HEK293T (cell line): ENCODE data around the gene KLLN.

Experiments used
- ARNT ChIP-seq: fragments of 450-650 bp; IDR thresholded peaks from 2 replicates; pipeline ENCODE4 v1.6.1; 2017; ENCODE audit warnings: mild to moderate bottlenecking
- BHLHE40 ChIP-seq: fragments of 450-650 bp; IDR thresholded peaks from 2 replicates; pipeline ENCODE4 v1.6.1; 2016; ENCODE audit warnings: mild to moderate bottlenecking, moderate library complexity, borderline replicate concordance
- ELF4 ChIP-seq: fragments of 450-650 bp; IDR thresholded peaks from 2 replicates; pipeline ENCODE4 v1.6.1; 2017; ENCODE audit warnings: antibody characterized with exemption
- FOXA1 ChIP-seq: fragments of 450-650 bp; IDR thresholded peaks from 2 replicates; pipeline ENCODE4 v1.6.1; 2016; ENCODE audit warnings: mild to moderate bottlenecking
- FOXK2 ChIP-seq: fragments of 450-650 bp; IDR thresholded peaks from 2 replicates; pipeline ENCODE4 v1.6.1; 2016; ENCODE audit warnings: mild to moderate bottlenecking
- FOXM1 ChIP-seq: fragments of 450-650 bp; IDR thresholded peaks from 2 replicates; pipeline ENCODE4 v1.6.1; 2017; ENCODE audit warnings: mild to moderate bottlenecking, borderline replicate concordance
- L3MBTL2 ChIP-seq: fragments of 450-650 bp; conservative IDR thresholded peaks from 2 replicates; pipeline ENCODE4 v1.6.1; 2016; ENCODE audit warnings: mild to moderate bottlenecking
- LEF1 ChIP-seq: fragments of 450-650 bp; IDR thresholded peaks from 2 replicates; pipeline ENCODE4 v1.6.1; 2017; ENCODE audit warnings: mild to moderate bottlenecking, borderline replicate concordance
- NFRKB ChIP-seq: fragments of 450-650 bp; IDR thresholded peaks from 2 replicates; pipeline ENCODE4 v1.6.1; 2016; ENCODE audit warnings: mild to moderate bottlenecking, moderate library complexity
- SP1 ChIP-seq: fragments of 450-650 bp; IDR thresholded peaks from 2 replicates; pipeline ENCODE4 v1.6.1; 2017
- SUZ12 ChIP-seq: fragments of 450-650 bp; IDR thresholded peaks from 2 replicates; pipeline ENCODE4 v1.6.1; 2016; ENCODE audit warnings: mild to moderate bottlenecking
- TARDBP ChIP-seq: fragments of 450-650 bp; IDR thresholded peaks from 2 replicates; pipeline ENCODE4 v1.6.1; 2016

- no peak for TF ChIP-seq LEF1
- TF ChIP-seq BHLHE40: no peak
- no peak for TF ChIP-seq TARDBP
- no peak for TF ChIP-seq FOXA1
- TF ChIP-seq L3MBTL2: no peak
- no peak for TF ChIP-seq SP1
- no peak for TF ChIP-seq FOXM1
- TF ChIP-seq NFRKB: no peak
- TF ChIP-seq ELF4: no peak
- TF ChIP-seq FOXK2: no peak
- TF ChIP-seq ARNT: no peak
- no peak for TF ChIP-seq SUZ12
These were observed 17.0 kb upstream of the KLLN start for GRCh38 chr10:87880336-87880735.
